ENCODE measurements around the gene C19orf85. TPM values are rescaled to one million over a fixed set of nuclear protein-coding genes. Genes with fewer than 3 reads are reported as not detected.

The C19orf85 gene
- total and polyA plus RNA-seq, 11 donors = not detected

GRCh38 chr19:55432241-55432959 is 32.2 kb downstream of the C19orf85 start:
- H3K27ac ChIP-seq = no peak overlapping the region
- peaks cover 28 to 71% (median 41%) of the 10 kb centered on the region in 9 donors for H3K27me3 ChIP-seq
- H3K4me1 ChIP-seq = peaks cover 0 to 6% (median 0%) of the 10 kb centered on the region in 12 donors
- intact Hi-C loops (cut with DNase I) = no loop called here
- DNase-seq = no peak
- H3K36me3 ChIP-seq = no peaks in the 10 kb centered on the region
- TF ChIP-seq POLR2A (IDR thresholded peaks at IDR 0.05) = no peak
- TF ChIP-seq, protein P1, sequence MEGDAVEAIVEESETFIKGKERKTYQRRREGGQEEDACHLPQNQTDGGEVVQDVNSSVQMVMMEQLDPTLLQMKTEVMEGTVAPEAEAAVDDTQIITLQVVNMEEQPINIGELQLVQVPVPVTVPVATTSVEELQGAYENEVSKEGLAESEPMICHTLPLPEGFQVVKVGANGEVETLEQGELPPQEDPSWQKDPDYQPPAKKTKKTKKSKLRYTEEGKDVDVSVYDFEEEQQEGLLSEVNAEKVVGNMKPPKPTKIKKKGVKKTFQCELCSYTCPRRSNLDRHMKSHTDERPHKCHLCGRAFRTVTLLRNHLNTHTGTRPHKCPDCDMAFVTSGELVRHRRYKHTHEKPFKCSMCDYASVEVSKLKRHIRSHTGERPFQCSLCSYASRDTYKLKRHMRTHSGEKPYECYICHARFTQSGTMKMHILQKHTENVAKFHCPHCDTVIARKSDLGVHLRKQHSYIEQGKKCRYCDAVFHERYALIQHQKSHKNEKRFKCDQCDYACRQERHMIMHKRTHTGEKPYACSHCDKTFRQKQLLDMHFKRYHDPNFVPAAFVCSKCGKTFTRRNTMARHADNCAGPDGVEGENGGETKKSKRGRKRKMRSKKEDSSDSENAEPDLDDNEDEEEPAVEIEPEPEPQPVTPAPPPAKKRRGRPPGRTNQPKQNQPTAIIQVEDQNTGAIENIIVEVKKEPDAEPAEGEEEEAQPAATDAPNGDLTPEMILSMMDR (IDR thresholded peaks at IDR 0.05) = no peak
- no peak overlapping the region for H3K4me3 ChIP-seq
- no peak for ATAC-seq
- H3K9me3 ChIP-seq = no peaks in the 10 kb centered on the region
- WGBS, 4 donors = 85 to 90% (median 88%) methylated on average over 14 of the region's 14 CpGs

DNA sequence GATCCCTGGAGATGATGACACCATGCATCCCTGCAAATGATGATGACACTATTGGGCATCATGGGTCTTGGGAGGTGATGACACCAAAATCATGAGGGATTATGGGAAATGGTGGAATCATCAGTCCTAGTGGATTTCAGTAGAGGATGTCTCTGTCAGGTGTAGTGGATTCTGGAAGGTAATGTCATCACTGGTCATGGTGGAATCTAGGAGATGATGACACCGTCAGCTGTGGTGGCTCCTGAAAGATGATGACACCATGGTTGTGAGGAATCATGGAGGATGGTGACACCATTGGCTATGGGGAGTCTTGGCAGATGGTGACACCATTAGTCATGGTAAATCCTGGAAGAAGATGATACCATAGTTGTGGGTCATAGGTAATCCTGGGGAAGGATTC is 33.4 kb downstream of the C19orf85 start:
- Histone ChIP-seq H3K27me3 (peaks cover 27 to 60% (median 38%) of the 10 kb centered on the region in 9 donors), H3K27ac (no peak overlapping the region), H3K4me1 (peaks cover 0 to 6% (median 0%) of the 10 kb centered on the region in 12 donors), H3K36me3 (no peaks in the 10 kb centered on the region), H3K9me3 (no peaks in the 10 kb centered on the region), H3K4me3 (no peak overlapping the region)
- DNase-seq (no peak), ATAC-seq (no peak)
- intact Hi-C loops (cut with DNase I) = no loop called here
- TF ChIP-seq POLR2A (IDR thresholded peaks at IDR 0.05) = no peak
- TF ChIP-seq, protein P1 (IDR thresholded peaks at IDR 0.05) = no peak
- WGBS, 4 donors = 77 to 92% (median 90%) methylated on average over 1 of the region's 1 CpG

DNA sequence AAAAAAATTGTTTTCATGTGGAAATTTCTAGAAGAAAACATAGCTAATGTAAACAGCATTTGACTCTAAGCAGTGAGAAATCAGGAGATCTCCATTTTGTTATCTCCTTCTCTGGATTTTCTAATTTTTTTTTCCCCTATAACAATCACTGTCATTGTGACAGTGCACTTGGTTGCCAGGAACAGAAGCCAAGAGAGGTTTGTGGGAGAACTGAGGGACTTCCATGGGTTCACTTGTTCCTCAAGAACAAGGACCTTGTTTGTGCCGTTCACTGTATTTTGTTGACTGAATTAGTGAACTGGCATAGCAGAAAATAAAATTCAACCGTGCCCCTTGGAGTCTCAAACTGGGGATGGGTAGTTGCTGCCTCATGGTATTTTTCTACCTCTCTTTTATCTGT is 38.5 kb downstream of the C19orf85 start:
- no peak overlapping the region for H3K4me3 ChIP-seq
- 65 to 76% (median 73%) methylated on average over 2 of the region's 2 CpGs for WGBS, 4 donors
- no peaks in the 10 kb centered on the region for H3K9me3 ChIP-seq
- intact Hi-C loops (cut with DNase I) = no loop called here
- DNase-seq (no peak), ATAC-seq (no peak)
- H3K27me3 ChIP-seq = peaks cover 0 to 32% (median 9%) of the 10 kb centered on the region in 9 donors
- TF ChIP-seq, protein P1 (IDR thresholded peaks at IDR 0.05) = no peak
- no peak for TF ChIP-seq POLR2A (IDR thresholded peaks at IDR 0.05)
- no peak overlapping the region for H3K27ac ChIP-seq
- no peaks in the 10 kb centered on the region for H3K4me1 ChIP-seq
- H3K36me3 ChIP-seq = no peaks in the 10 kb centered on the region

DNA sequence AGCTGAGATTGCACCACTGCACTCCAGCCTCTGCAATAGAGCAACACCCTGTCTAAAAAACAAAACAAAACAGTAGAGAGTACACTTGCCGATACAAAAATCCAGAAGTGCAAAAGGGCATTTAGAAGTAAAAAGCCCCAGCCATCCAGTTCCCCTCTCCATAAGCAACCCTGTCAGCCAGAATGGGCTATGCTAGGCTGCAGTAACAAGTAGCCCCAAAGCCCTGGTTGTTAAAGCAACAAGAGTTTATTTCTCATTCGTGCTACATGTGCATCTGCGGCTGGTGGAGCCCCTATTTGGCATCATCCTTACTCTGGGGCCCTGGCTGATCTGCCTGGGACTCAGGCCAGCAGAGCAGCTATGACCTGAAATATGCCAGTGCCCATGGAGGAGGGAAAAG is 40.0 kb downstream of the C19orf85 start:
- peaks cover 0 to 22% (median 4%) of the 10 kb centered on the region in 9 donors for H3K27me3 ChIP-seq
- TF ChIP-seq POLR2A (IDR thresholded peaks at IDR 0.05) = no peak
- TF ChIP-seq, protein P1 (IDR thresholded peaks at IDR 0.05) = no peak
- H3K4me1 ChIP-seq = no peaks in the 10 kb centered on the region
- WGBS, 4 donors = 60 to 82% (median 76%) methylated on average over 3 of the region's 3 CpGs
- ATAC-seq (no peak), DNase-seq (no peak)
- H3K36me3 ChIP-seq = no peaks in the 10 kb centered on the region
- H3K4me3 ChIP-seq = no peak overlapping the region
- no peak overlapping the region for H3K27ac ChIP-seq
- no peaks in the 10 kb centered on the region for H3K9me3 ChIP-seq
- intact Hi-C loops (cut with DNase I) = no loop called here

All from heart left ventricle (tissue), 16 donors.